ENCODE measurements around the gene NDUFS6. TPM values are rescaled to one million over a fixed set of nuclear protein-coding genes. Genes with fewer than 3 reads are reported as not detected.

Gene NDUFS6
- total and polyA plus RNA-seq, 2 of the 4 experiments (the other 2 are of a cell fraction): 10.4 to 69.0 TPM

DNA sequence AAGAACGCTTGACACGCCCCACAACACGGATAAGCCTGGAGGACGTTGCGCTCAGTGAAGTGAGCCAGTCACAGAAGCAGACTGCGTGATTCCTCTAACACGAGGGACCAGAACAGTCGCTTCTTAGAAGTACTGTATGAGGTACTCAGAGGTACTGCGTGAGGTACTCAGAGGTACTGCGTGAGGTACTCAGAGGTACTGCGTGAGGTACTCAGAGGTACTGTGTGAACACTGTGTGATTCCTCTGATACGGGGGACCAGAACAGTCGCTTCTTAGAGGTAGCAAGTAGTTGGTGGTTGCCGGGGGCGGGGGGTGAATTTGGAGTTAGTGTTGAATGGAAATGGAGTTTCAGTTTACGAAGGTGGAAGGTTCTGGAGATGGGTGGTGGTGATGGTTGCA lies 5.8 kb downstream of the NDUFS6 start:
- CTCF ChIA-PET: no interaction called here
- Histone ChIP-seq H3K56ac (ENCODE audit: extremely low read depth, insufficient read depth, low read length) (no peak overlapping the region), H2AK9ac (replicated peaks; ENCODE audit: low read depth, low read length, poor library complexity) (no peak overlapping the region), H2BK15ac (ENCODE audit: low read depth, low read length) (no peak overlapping the region), H2BK120ac (ENCODE audit: low read depth, low read length) (no peak overlapping the region), H3K9me3 (ENCODE audit: control insufficient read depth, insufficient read depth, low read length) (no peaks in the 10 kb centered on the region), H3K9ac (ENCODE audit: low read depth, low read length) (no peak overlapping the region), H3K4me3 (ENCODE audit: insufficient read depth, low read depth, low read length) (no peak overlapping the region), H4K5ac (ENCODE audit: low read depth, low read length) (no peak overlapping the region), H3K4ac (ENCODE audit: low read depth, low read length) (no peak overlapping the region), H2BK5ac (ENCODE audit: low read depth, low read length, poor library complexity, severe bottlenecking) (no peak overlapping the region), H3K79me1 (ENCODE audit: low read depth in 1 of 2, low read length in 2 of 2) (peaks cover 37 to 64% of the 10 kb centered on the region in 2 experiments), H4K20me1 (ENCODE audit: insufficient read depth, low read length) (no peaks in the 10 kb centered on the region), H4K91ac (ENCODE audit: insufficient read depth, low read depth, low read length) (no peak overlapping the region), H2BK20ac (ENCODE audit: low read depth, low read length) (no peak overlapping the region), H3K9me1 (ENCODE audit: insufficient read depth, low read length) (no peaks in the 10 kb centered on the region), H3K18ac (ENCODE audit: low read depth, low read length) (no peak overlapping the region), H4K8ac (ENCODE audit: low read depth in 2 of 2, low read length in 2 of 2) (no peak overlapping the region), H2AK5ac (ENCODE audit: low read depth, low read length) (no peak overlapping the region), H3K27me3 (ENCODE audit: control insufficient read depth, insufficient read depth, low read length) (no peaks in the 10 kb centered on the region), H2AFZ (replicated peaks; ENCODE audit: low read length, poor library complexity) (no peak overlapping the region), H3K23ac (ENCODE audit: low read depth, low read length) (no peak overlapping the region), H3K14ac (replicated peaks; ENCODE audit: low read depth, low read length) (no peak overlapping the region), H3K4me2 (ENCODE audit: low read depth, low read length) (no peak overlapping the region), H3K27ac (ENCODE audit: insufficient read depth, low read length) (no peak overlapping the region), H3K4me1 (ENCODE audit: control insufficient read depth, insufficient read depth, low read length) (no peaks in the 10 kb centered on the region; the same call in 1 of the 2 replicates), H3K36me3 (ENCODE audit: control insufficient read depth, insufficient read depth, low read length) (peaks cover 66% of the 10 kb centered on the region)
- POLR2A ChIA-PET (ENCODE audit: unreplicated experiment): no interaction called here
- intact Hi-C loops (cut with micrococcal nuclease) (no loop called here), in situ Hi-C loops (cut with MboI; ENCODE audit: low sequenced_read_pairs) (no loop called here), dilution Hi-C loops (cut with HindIII; ENCODE audit: low sequenced_read_pairs, unreplicated experiment) (no loop called here)
- TF ChIP-seq MXI1 (IDR thresholded peaks at IDR 0.05; ENCODE audit: borderline replicate concordance, low read depth, low read length) (no peak), CEBPB (IDR thresholded peaks at IDR 0.05; ENCODE audit: low read depth, low read length) (peak; percentile 47; the same call in 1 of the 2 replicates)
- no TSS peak for BruUV-seq (replicated peaks)
- DNase-seq: no peak
- no peak for ATAC-seq (ENCODE audit: low read depth)
- 86% methylated on average over 15 of the region's 16 CpGs; no CpG with 5 or more reads in 1 of the 2 experiments for WGBS, 2 experiments (ENCODE audit: extremely low coverage in 2 of 2, insufficient read length in 1 of 2)

Data from IMR-90 (cell line).